Mesenchymal stem cell (in vitro differentiated cells and primary cell): ENCODE data around the gene GPHN.
A peak's percentile ranks its signal among the peaks of the same experiment; 100 is the strongest.

Experiments
- DNase-seq: peaks from one replicate; pipeline ENCODE4 v3.0.0-alpha.2; 2013
- H2AFZ ChIP-seq: one replicate; pipeline ENCODE4 v1.6.1; 2013; ENCODE audit warnings: low read depth, mild to moderate bottlenecking, control low read depth, inconsistent platforms, low read length, moderate library complexity
- H2AK5ac ChIP-seq: 2 replicates; pipeline ENCODE4 v1.6.1; 2013; ENCODE audit warnings: low read length, moderate library complexity, mild to moderate bottlenecking, inconsistent platforms; ENCODE audit not compliant: severe bottlenecking
- H2BK120ac ChIP-seq: one replicate; pipeline ENCODE4 v1.6.1; 2013; ENCODE audit warnings: low read depth, mild to moderate bottlenecking, inconsistent platforms, low read length, moderate library complexity
- H2BK12ac ChIP-seq, 2 experiments: one replicate each; pipeline ENCODE4 v1.6.1; 2013; ENCODE audit warnings: inconsistent platforms in 2 of 2, low read length in 2 of 2, mild to moderate bottlenecking in 2 of 2, moderate library complexity in 2 of 2, control low read depth in 1 of 2
- H2BK15ac ChIP-seq: one replicate; pipeline ENCODE4 v1.6.1; 2013; ENCODE audit warnings: mild to moderate bottlenecking, low read depth, inconsistent platforms; ENCODE audit not compliant: poor library complexity, severe bottlenecking
- H2BK5ac ChIP-seq: 2 replicates; pipeline ENCODE4 v1.6.1; 2013; ENCODE audit warnings: low read depth, mild to moderate bottlenecking, low read length, control low read depth, inconsistent platforms; ENCODE audit not compliant: poor library complexity, severe bottlenecking
- H3K14ac ChIP-seq, 2 experiments: one replicate each; pipeline ENCODE4 v1.6.1; 2013; ENCODE audit warnings: inconsistent platforms in 2 of 2, low read length in 2 of 2, control low read depth in 1 of 2, mild to moderate bottlenecking in 1 of 2, moderate library complexity in 1 of 2
- H3K18ac ChIP-seq, 2 experiments: one replicate each; pipeline ENCODE4 v1.6.1; 2013; ENCODE audit warnings: inconsistent platforms in 2 of 2, low read length in 2 of 2, control low read depth in 1 of 2, low read depth in 1 of 2, mild to moderate bottlenecking in 1 of 2
- H3K23ac ChIP-seq, 2 experiments: one replicate each; pipeline ENCODE4 v1.6.1; 2013; ENCODE audit warnings: inconsistent platforms in 2 of 2, low read length in 2 of 2, mild to moderate bottlenecking in 2 of 2, moderate library complexity in 2 of 2, control low read depth in 1 of 2
- H3K27ac ChIP-seq: 2 replicates; pipeline ENCODE4 v1.5.1; 2013; ENCODE audit warnings: mild to moderate bottlenecking, moderate library complexity, low read length, control low read depth, inconsistent platforms; ENCODE audit not compliant: poor library complexity, severe bottlenecking
- H3K27me3 ChIP-seq, 2 experiments: 2 replicates each; pipeline versions ENCODE4 v1.6.1 to v1.7.0; 2013; ENCODE audit warnings: low read length in 2 of 2, mild to moderate bottlenecking in 2 of 2, moderate library complexity in 2 of 2, control low read depth in 1 of 2, inconsistent platforms in 1 of 2; ENCODE audit not compliant: control insufficient read depth in 1 of 2, insufficient read depth in 1 of 2
- H3K36me3 ChIP-seq, 2 experiments: 2 replicates each; pipeline versions ENCODE4 v1.6.1 to v1.7.0; 2013; ENCODE audit warnings: low read length in 2 of 2, control low read depth in 1 of 2, inconsistent platforms in 1 of 2, low read depth in 1 of 2, mild to moderate bottlenecking in 1 of 2; ENCODE audit not compliant: insufficient read depth in 2 of 2, control insufficient read depth in 1 of 2
- H3K4ac ChIP-seq, 2 experiments: one replicate each; pipeline ENCODE4 v1.6.1; 2013; ENCODE audit warnings: inconsistent platforms in 2 of 2, low read length in 2 of 2, mild to moderate bottlenecking in 2 of 2, moderate library complexity in 2 of 2, control low read depth in 1 of 2, low read depth in 1 of 2
- H3K4me1 ChIP-seq: 2 replicates; pipeline ENCODE4 v1.6.1; 2013; ENCODE audit warnings: low read depth, low read length, control low read depth; ENCODE audit not compliant: control insufficient read depth, insufficient read depth
- H3K4me2 ChIP-seq: 2 replicates; pipeline ENCODE4 v1.6.1; 2013; ENCODE audit warnings: low read length, mild to moderate bottlenecking, inconsistent platforms; ENCODE audit not compliant: poor library complexity, severe bottlenecking
- H3K4me3 ChIP-seq, 2 experiments: 2 replicates each; pipeline versions ENCODE4 v1.5.1 to v1.7.0; 2013; ENCODE audit warnings: low read length in 2 of 2, mild to moderate bottlenecking in 2 of 2, control low read depth in 1 of 2, low read depth in 1 of 2; ENCODE audit not compliant: insufficient read depth in 1 of 2
- H3K79me1 ChIP-seq: replicated peaks from 2 replicates; pipeline ENCODE4 v1.6.1; 2013; ENCODE audit warnings: mild to moderate bottlenecking, control low read depth, low read length, inconsistent platforms; ENCODE audit not compliant: poor library complexity, severe bottlenecking
- H3K9ac ChIP-seq: 2 replicates; pipeline ENCODE4 v1.7.0; 2013; ENCODE audit warnings: mild to moderate bottlenecking, low read length, moderate library complexity
- H3K9me3 ChIP-seq: 2 replicates; pipeline ENCODE4 v1.7.0; 2013; ENCODE audit warnings: mild to moderate bottlenecking, low read length; ENCODE audit not compliant: control insufficient read depth
- H4K8ac ChIP-seq: one replicate; pipeline ENCODE4 v1.6.1; 2013; ENCODE audit warnings: inconsistent platforms, mild to moderate bottlenecking, low read length, moderate library complexity
- H4K91ac ChIP-seq: one replicate; pipeline ENCODE4 v1.6.1; 2013; ENCODE audit warnings: mild to moderate bottlenecking, low read length, inconsistent platforms
- WGBS: methylation state at CpG from one replicate; pipeline ENCODE4 v1.1.7; 2013; ENCODE audit warnings: mixed read lengths; 5-methylcytosine and 5-hydroxymethylcytosine counted together

The GPHN gene

GRCh38 chr14:66635435-66635834 is 127.5 kb downstream of the GPHN start:
- no peak overlapping the region for H3K4ac ChIP-seq
- no peak overlapping the region for H4K8ac ChIP-seq
- H3K27ac ChIP-seq, result no peak overlapping the region
- peaks cover 9% of the 10 kb centered on the region for H3K79me1 ChIP-seq
- no peak overlapping the region for H4K91ac ChIP-seq
- DNase-seq, result no peak
- no peaks in the 10 kb centered on the region for H3K4me1 ChIP-seq
- H3K9ac ChIP-seq, result no peak overlapping the region
- no peak overlapping the region for H2AFZ ChIP-seq
- H3K18ac ChIP-seq, result no peak overlapping the region
- H2BK15ac ChIP-seq, result no peak overlapping the region
- H2BK12ac ChIP-seq, result no peak overlapping the region
- no peak overlapping the region for H2AK5ac ChIP-seq
- no peak overlapping the region for H3K4me2 ChIP-seq
- no peak overlapping the region for H3K14ac ChIP-seq
- no peak overlapping the region for H3K23ac ChIP-seq
- no peaks in the 10 kb centered on the region for H3K9me3 ChIP-seq
- no peak overlapping the region for H2BK5ac ChIP-seq
- H3K36me3 ChIP-seq, result no peaks in the 10 kb centered on the region
- WGBS, result 70% methylated on average over 2 of the region's 2 CpGs
- no peak overlapping the region for H2BK120ac ChIP-seq
- H3K4me3 ChIP-seq, result no peak overlapping the region
- H3K27me3 ChIP-seq, result no peaks in the 10 kb centered on the region

- H2AFZ ChIP-seq, result no peak overlapping the region
- no peak overlapping the region for H4K91ac ChIP-seq
- H2BK12ac ChIP-seq, result no peak overlapping the region
- no peak for DNase-seq
- H2BK15ac ChIP-seq, result no peak overlapping the region
- no peak overlapping the region for H3K9ac ChIP-seq
- H3K9me3 ChIP-seq, result no peaks in the 10 kb centered on the region
- H3K14ac ChIP-seq, result no peak overlapping the region
- H3K18ac ChIP-seq, result no peak overlapping the region
- no peak overlapping the region for H2AK5ac ChIP-seq
- no peak overlapping the region for H3K4me2 ChIP-seq
- no peak overlapping the region for H2BK5ac ChIP-seq
- no peaks in the 10 kb centered on the region for H3K27me3 ChIP-seq
- no peak overlapping the region for H3K27ac ChIP-seq
- H3K23ac ChIP-seq, result no peak overlapping the region
- no peak overlapping the region for H4K8ac ChIP-seq
- no peak overlapping the region for H2BK120ac ChIP-seq
- H3K4me3 ChIP-seq, result no peak overlapping the region
- no peak overlapping the region for H3K4ac ChIP-seq
- no peaks in the 10 kb centered on the region for H3K36me3 ChIP-seq
- no peaks in the 10 kb centered on the region for H3K4me1 ChIP-seq
- peaks cover 8% of the 10 kb centered on the region for H3K79me1 ChIP-seq
Measured at GRCh38 chr14:66636240-66636639, 128.3 kb downstream of the GPHN start.

- no peaks in the 10 kb centered on the region for H3K4me1 ChIP-seq
- 0% methylated on average over 1 of the region's 2 CpGs for WGBS
- H4K8ac ChIP-seq, result no peak overlapping the region
- peak; percentile 25 for DNase-seq
- H2AK5ac ChIP-seq, result no peak overlapping the region
- H2BK12ac ChIP-seq, result no peak overlapping the region
- no peaks in the 10 kb centered on the region for H3K9me3 ChIP-seq
- no peak overlapping the region for H2BK15ac ChIP-seq
- no peak overlapping the region for H4K91ac ChIP-seq
- H3K14ac ChIP-seq, result no peak overlapping the region
- no peak overlapping the region for H3K18ac ChIP-seq
- H3K4ac ChIP-seq, result no peak overlapping the region
- H2BK5ac ChIP-seq, result no peak overlapping the region
- no peak overlapping the region for H2AFZ ChIP-seq
- H3K27ac ChIP-seq, result no peak overlapping the region
- H3K4me3 ChIP-seq, result no peak overlapping the region
- no peak overlapping the region for H3K9ac ChIP-seq
- no peak overlapping the region for H2BK120ac ChIP-seq
- H3K36me3 ChIP-seq, result no peaks in the 10 kb centered on the region
- peaks cover 8% of the 10 kb centered on the region for H3K79me1 ChIP-seq
- H3K23ac ChIP-seq, result no peak overlapping the region
- H3K4me2 ChIP-seq, result no peak overlapping the region
- H3K27me3 ChIP-seq, result no peaks in the 10 kb centered on the region
Measured at GRCh38 chr14:66638689-66639088, 130.7 kb downstream of the GPHN start.

GRCh38 chr14:66641861-66642635 is 134.1 kb downstream of the GPHN start:
- H2BK12ac ChIP-seq, result no peak overlapping the region
- H4K91ac ChIP-seq, result no peak overlapping the region
- H3K9ac ChIP-seq, result no peak overlapping the region
- H3K4me3 ChIP-seq, result no peak overlapping the region
- no peak overlapping the region for H3K18ac ChIP-seq
- no peak overlapping the region for H3K27ac ChIP-seq
- H3K4ac ChIP-seq, result no peak overlapping the region
- no peaks in the 10 kb centered on the region for H3K36me3 ChIP-seq
- H4K8ac ChIP-seq, result no peak overlapping the region
- no peak overlapping the region for H2AK5ac ChIP-seq
- no peak overlapping the region for H2BK5ac ChIP-seq
- 94% methylated on average over 2 of the region's 2 CpGs for WGBS
- peaks cover 6% of the 10 kb centered on the region for H3K79me1 ChIP-seq
- no peaks in the 10 kb centered on the region for H3K27me3 ChIP-seq
- no peak overlapping the region for H3K14ac ChIP-seq
- no peak for DNase-seq
- H2AFZ ChIP-seq, result no peak overlapping the region
- H2BK120ac ChIP-seq, result no peak overlapping the region
- H3K4me2 ChIP-seq, result no peak overlapping the region
- H3K9me3 ChIP-seq, result no peaks in the 10 kb centered on the region
- H3K23ac ChIP-seq, result no peak overlapping the region
- no peak overlapping the region for H2BK15ac ChIP-seq
- peaks cover 2% of the 10 kb centered on the region for H3K4me1 ChIP-seq
